Cardiac muscle cell (in vitro differentiated cells and primary cell): ENCODE measurements around the gene ZNF804A. TPM values are rescaled to one million over a fixed set of nuclear protein-coding genes. Genes with fewer than 3 reads are reported as not detected.
A peak's percentile ranks its signal among the peaks of the same experiment; 100 is the strongest.

Experiments used
- DNase-seq, 2 donors: peaks; one replicate each; pipeline versions ENCODE4 v3.0.0 to v3.0.0-alpha.2; 2010 to 2017; ENCODE audit warnings: low read depth in 1 of 2, low spot score in 1 of 2
- H3K27ac ChIP-seq: fragments of 200-600 bp; sonication (generic); 2 replicates; pipeline ENCODE4 v1.5.1; 2016
- H3K27me3 ChIP-seq: fragments of 200-600 bp; sonication (generic); 2 replicates; pipeline ENCODE4 v1.6.0; 2016; ENCODE audit warnings: control low read depth
- H3K36me3 ChIP-seq: fragments of 200-600 bp; sonication (generic); 2 replicates; pipeline ENCODE4 v1.5.1; 2016; ENCODE audit warnings: control low read depth
- H3K4me1 ChIP-seq: fragments of 200-600 bp; sonication (generic); 2 replicates; pipeline ENCODE4 v1.8.1; 2017; ENCODE audit warnings: low read depth, mild to moderate bottlenecking, mixed run types
- H3K4me3 ChIP-seq: fragments of 200-600 bp; sonication (generic); 2 replicates; pipeline ENCODE4 v1.5.1; 2016; ENCODE audit warnings: mild to moderate bottlenecking
- H3K9me3 ChIP-seq: fragments of 200-600 bp; sonication (generic); 2 replicates; pipeline ENCODE4 v1.5.1; 2017; ENCODE audit warnings: low read depth, mild to moderate bottlenecking, control low read depth
- polyA plus RNA-seq: library from polyadenylated mRNA; unstranded; fragments of >200 nt; fragmentation: Nextera tagmentation; extraction: Ambion mirVana; gene quantifications from 2 replicates; pipeline ENCODE4 v1.2.1, GENCODE V29; 2016
- total RNA-seq: library from RNA; depleted of rRNA; stranded (reverse); fragments of >200 nt; gene quantifications from 2 replicates; pipeline ENCODE4 v1.2.3, GENCODE V29; 2016
- TF ChIP-seq, protein P1 (sequence below): IDR thresholded peaks from 2 replicates; pipeline ENCODE4 v1.5.1; 2012; ENCODE audit warnings: low read depth, mild to moderate bottlenecking, low read length

Gene ZNF804A
- total and polyA plus RNA-seq, 2 experiments from 2014 or later: 0.12 TPM; not detected in 1

DNA sequence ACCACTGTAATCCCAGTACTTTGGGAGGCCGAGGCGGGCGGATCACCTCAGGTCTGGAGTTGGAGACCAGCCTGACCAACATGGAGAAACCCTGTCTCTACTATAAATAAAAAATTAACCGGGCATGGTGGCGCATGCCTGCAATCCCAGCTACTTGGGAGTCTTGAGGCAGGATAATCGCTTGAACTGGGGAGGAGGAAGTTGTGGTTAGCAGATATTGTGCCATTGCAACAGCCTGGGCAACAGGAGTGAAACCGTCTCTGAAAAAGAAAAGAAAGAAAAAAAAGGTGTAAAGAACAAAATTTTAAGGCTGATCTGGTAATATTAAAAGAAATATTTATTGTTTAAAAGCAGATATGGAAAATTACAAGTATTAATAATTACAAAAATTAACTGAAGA is 29.7 kb downstream of the ZNF804A start:
- H3K4me3 ChIP-seq: no peak overlapping the region
- H3K9me3 ChIP-seq: no peaks in the 10 kb centered on the region
- H3K36me3 ChIP-seq: no peaks in the 10 kb centered on the region

GRCh38 chr2:184633726-184634125 is 35.4 kb downstream of the ZNF804A start:
- H3K27me3 ChIP-seq: no peaks in the 10 kb centered on the region

More for the DNA sequence above, 29.7 kb downstream of the ZNF804A start:
- Histone ChIP-seq H3K4me1 (no peaks in the 10 kb centered on the region), H3K27me3 (no peaks in the 10 kb centered on the region), H3K27ac (no peak overlapping the region)
- TF ChIP-seq, protein P1, sequence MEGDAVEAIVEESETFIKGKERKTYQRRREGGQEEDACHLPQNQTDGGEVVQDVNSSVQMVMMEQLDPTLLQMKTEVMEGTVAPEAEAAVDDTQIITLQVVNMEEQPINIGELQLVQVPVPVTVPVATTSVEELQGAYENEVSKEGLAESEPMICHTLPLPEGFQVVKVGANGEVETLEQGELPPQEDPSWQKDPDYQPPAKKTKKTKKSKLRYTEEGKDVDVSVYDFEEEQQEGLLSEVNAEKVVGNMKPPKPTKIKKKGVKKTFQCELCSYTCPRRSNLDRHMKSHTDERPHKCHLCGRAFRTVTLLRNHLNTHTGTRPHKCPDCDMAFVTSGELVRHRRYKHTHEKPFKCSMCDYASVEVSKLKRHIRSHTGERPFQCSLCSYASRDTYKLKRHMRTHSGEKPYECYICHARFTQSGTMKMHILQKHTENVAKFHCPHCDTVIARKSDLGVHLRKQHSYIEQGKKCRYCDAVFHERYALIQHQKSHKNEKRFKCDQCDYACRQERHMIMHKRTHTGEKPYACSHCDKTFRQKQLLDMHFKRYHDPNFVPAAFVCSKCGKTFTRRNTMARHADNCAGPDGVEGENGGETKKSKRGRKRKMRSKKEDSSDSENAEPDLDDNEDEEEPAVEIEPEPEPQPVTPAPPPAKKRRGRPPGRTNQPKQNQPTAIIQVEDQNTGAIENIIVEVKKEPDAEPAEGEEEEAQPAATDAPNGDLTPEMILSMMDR: no peak
- DNase-seq: peak in 1 of 2 donors; percentile 3

DNA sequence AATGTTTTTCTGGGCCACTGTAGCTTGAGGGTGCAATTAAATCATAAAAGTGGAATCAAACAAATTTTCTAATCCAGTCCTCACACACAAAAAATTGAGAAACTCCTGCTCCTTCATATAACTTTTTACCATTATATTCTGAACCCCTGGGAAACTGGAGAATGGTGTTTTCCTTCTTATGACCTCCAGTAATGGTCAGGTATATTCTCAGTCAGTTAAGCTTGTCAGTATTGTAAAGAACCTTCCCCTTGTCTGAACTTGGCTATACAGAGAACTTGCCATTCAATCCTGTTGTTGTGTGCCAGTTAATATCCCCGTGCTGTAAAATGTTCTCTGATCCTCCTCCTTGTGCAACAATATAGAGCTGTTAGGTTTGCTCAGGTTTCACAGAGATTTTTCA is 39.5 kb downstream of the ZNF804A start:
- no peak overlapping the region for H3K4me3 ChIP-seq
- H3K4me1 ChIP-seq: no peaks in the 10 kb centered on the region
- H3K27me3 ChIP-seq: no peaks in the 10 kb centered on the region
- no peaks in the 10 kb centered on the region for H3K9me3 ChIP-seq
- H3K36me3 ChIP-seq: no peaks in the 10 kb centered on the region
- no peak for DNase-seq
- no peak overlapping the region for H3K27ac ChIP-seq
- TF ChIP-seq, protein P1: no peak

More at GRCh38 chr2:184633726-184634125, 35.4 kb downstream of the ZNF804A start:
- Histone ChIP-seq H3K4me1 (no peaks in the 10 kb centered on the region), H3K36me3 (no peaks in the 10 kb centered on the region), H3K27ac (no peak overlapping the region), H3K9me3 (no peaks in the 10 kb centered on the region), H3K4me3 (no peak overlapping the region)
- TF ChIP-seq, protein P1: no peak
- DNase-seq: no peak

DNA sequence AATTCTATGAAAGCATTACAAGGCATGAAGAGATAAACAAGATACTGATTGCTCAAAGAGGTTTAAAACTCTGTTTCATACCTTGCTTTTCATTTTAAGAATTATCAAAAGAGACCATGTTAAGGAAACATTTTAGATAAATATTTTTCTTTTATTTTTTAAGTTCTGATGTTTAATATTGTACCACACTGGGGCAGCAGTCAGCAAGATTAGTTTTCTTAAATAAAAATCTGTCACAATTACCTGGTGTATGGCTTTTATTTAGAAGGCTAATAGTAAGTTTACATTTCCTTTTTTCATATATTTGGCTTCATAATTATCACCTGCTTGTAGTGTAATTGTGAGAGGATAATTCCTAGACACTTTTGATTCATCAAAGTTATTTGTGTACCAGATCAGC is 46.4 kb downstream of the ZNF804A start:
- Histone ChIP-seq H3K9me3 (no peaks in the 10 kb centered on the region), H3K27me3 (no peaks in the 10 kb centered on the region), H3K4me1 (no peaks in the 10 kb centered on the region), H3K27ac (no peak overlapping the region), H3K36me3 (no peaks in the 10 kb centered on the region), H3K4me3 (no peak overlapping the region)
- peak in 1 of 2 donors; percentile 21 for DNase-seq
- TF ChIP-seq, protein P1: no peak

DNA sequence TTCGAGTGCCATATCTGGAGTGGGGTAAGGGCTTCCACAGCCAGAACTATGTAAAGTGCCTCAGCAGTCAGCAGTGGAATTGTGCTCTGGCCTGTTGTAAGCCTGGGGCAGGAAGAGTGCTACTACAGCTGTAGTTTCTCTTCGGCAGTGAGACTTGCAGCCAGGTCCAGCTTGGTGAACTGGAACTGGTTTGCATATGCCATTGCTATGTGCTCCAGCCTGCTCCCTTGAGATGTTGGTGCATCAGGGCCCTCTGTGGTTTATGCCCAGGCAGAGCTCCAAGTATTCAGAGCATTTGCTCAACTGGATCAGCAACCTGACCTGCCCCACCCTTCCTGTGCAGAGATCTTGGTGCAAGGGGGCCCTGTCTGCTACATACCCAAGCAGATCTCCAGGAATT is 47.8 kb downstream of the ZNF804A start:
- no peaks in the 10 kb centered on the region for H3K9me3 ChIP-seq
- TF ChIP-seq, protein P1: no peak
- H3K27me3 ChIP-seq: no peaks in the 10 kb centered on the region
- H3K36me3 ChIP-seq: no peaks in the 10 kb centered on the region
- peak in 1 of 2 donors; percentile 4 for DNase-seq
- H3K4me1 ChIP-seq: no peaks in the 10 kb centered on the region
- no peak overlapping the region for H3K4me3 ChIP-seq
- no peak overlapping the region for H3K27ac ChIP-seq

GRCh38 chr2:184646593-184646992 is 48.3 kb downstream of the ZNF804A start:
- no peaks in the 10 kb centered on the region for H3K4me1 ChIP-seq
- H3K27ac ChIP-seq: no peak overlapping the region
- H3K36me3 ChIP-seq: no peaks in the 10 kb centered on the region
- no peak overlapping the region for H3K4me3 ChIP-seq
- H3K9me3 ChIP-seq: no peaks in the 10 kb centered on the region
- H3K27me3 ChIP-seq: no peaks in the 10 kb centered on the region
- TF ChIP-seq, protein P1: no peak
- DNase-seq: no peak
